Measurements from ENCODE around the gene PRDM10. TPM values are rescaled to one million over a fixed set of nuclear protein-coding genes. Genes with fewer than 3 reads are reported as not detected.

Gene PRDM10
- total and polyA plus RNA-seq, 10 of the 15 experiments (the other 5 are each of a cell fraction or from before 2014, with no cell fraction given), result 0.93 to 6.2 (median 4.1) TPM

GRCh38 chr11:129959687-129960086 is 42.9 kb downstream of the PRDM10 start (continued):
- TF ChIP-seq MEF2A (IDR thresholded peaks at IDR 0.05; ENCODE audit: insufficient read depth, low read depth, low read length), result no peak
- no peak for TF ChIP-seq RAD51 (IDR thresholded peaks at IDR 0.05)
- TF ChIP-seq NRF1 (conservative IDR thresholded peaks at IDR 0.05; ENCODE audit: low read depth, low read length), result no peak
- no peak for TF ChIP-seq IRF3 (IDR thresholded peaks at IDR 0.05)

- ChIA-PET SMC1A (ENCODE audit: uncharacterized antibody, unreplicated experiment) (interaction anchor here (0.8 to 2.0 kb wide), 7 partner anchors 13 to 176 kb away, joined by 3 to 4 read pairs (median 3); no protein-coding TSS in a partner anchor), CTCF (interaction anchor here (0.7 to 1.1 kb wide), 2 partner anchors 37 to 177 kb away, joined by 3 read pairs; no protein-coding TSS in a partner anchor), POLR2A (no interaction called here), RAD21 (ENCODE audit: unreplicated experiment) (interaction anchor here (1.3 kb wide), 1 partner anchor 175 kb away, joined by 3 read pairs; no protein-coding TSS in a partner anchor)
- FAIRE-seq (no peak), ATAC-seq (no peak), DNase-seq (ENCODE audit: low read depth, low spot score) (no peak)
- no peaks in the 10 kb centered on the region for H3K27me3 ChIP-seq (replicated peaks in 1 of 2; ENCODE audit: control insufficient read depth in 2 of 2, insufficient read depth in 2 of 2, low read length in 1 of 2)
- H3K36me3 ChIP-seq (ENCODE audit: control insufficient read depth in 2 of 2, insufficient read depth in 2 of 2, low read length in 1 of 2), result peaks cover 0 to 4% of the 10 kb centered on the region in 2 experiments; a peak in 1 of 4 replicates
- no peak overlapping the region for H3K4me2 ChIP-seq (ENCODE audit: control insufficient read depth, insufficient read depth)
- H3K4me3 ChIP-seq, result no peak overlapping the region
- H3K4me1 ChIP-seq (ENCODE audit: control insufficient read depth, insufficient read depth, low read length), result peaks cover 2% of the 10 kb centered on the region; the same call in 1 of the 2 replicates
- no peak overlapping the region for H3K9ac ChIP-seq (ENCODE audit: control insufficient read depth, insufficient read depth, low read length)
- no peaks in the 10 kb centered on the region for H4K20me1 ChIP-seq (ENCODE audit: control insufficient read depth, insufficient read depth)
- no TSS peak for BruUV-seq (replicated peaks)
- no peaks in the 10 kb centered on the region for H3K79me2 ChIP-seq (ENCODE audit: control insufficient read depth, insufficient read depth, low read length)
- H3K27ac ChIP-seq (ENCODE audit: control insufficient read depth, insufficient read depth), result no peak overlapping the region
- intact Hi-C loops (cut with micrococcal nuclease; ENCODE audit: unreplicated experiment), result no loop called here
- TF ChIP-seq RAD51 (IDR thresholded peaks at IDR 0.05), result no peak
- no peak for TF ChIP-seq ATF2 (IDR thresholded peaks at IDR 0.05; ENCODE audit: low read length)
- no peak for TF ChIP-seq ETV6 (conservative IDR thresholded peaks at IDR 0.05 in 1 of 2, IDR thresholded peaks at IDR 0.05 in 1 of 2; ENCODE audit: borderline replicate concordance in 1 of 2, low read depth in 1 of 2)
- no peak for TF ChIP-seq SREBF1 (IDR thresholded peaks at IDR 0.05; ENCODE audit: low read length)
- TF ChIP-seq SUZ12 (IDR thresholded peaks at IDR 0.05; ENCODE audit: unreplicated experiment), result no peak
- TF ChIP-seq POLR2AphosphoS5 (IDR thresholded peaks at IDR 0.05; ENCODE audit: low read length), result no peak
- TF ChIP-seq CTCF (IDR thresholded peaks at IDR 0.05 in 2 of 3, conservative IDR thresholded peaks at IDR 0.05 in 1 of 3; ENCODE audit: control insufficient read depth in 2 of 3, extremely low read depth in 1 of 3, insufficient read depth in 1 of 3, low read depth in 3 of 3, low read length in 3 of 3), result no peak
- TF ChIP-seq CBFB (IDR thresholded peaks at IDR 0.05; ENCODE audit: low read depth), result no peak
- no peak for TF ChIP-seq SIN3A (IDR thresholded peaks at IDR 0.05; ENCODE audit: low read depth, low read length)
- in situ Hi-C loops (cut with MboI), result no loop called here
- WGBS (ENCODE audit: insufficient coverage, insufficient replicate concordance, low lambda C conversion rate, missing lambda C conversion rate), result 87% methylated on average over 4 of the region's 4 CpGs
- no peaks in the 10 kb centered on the region for H3K9me3 ChIP-seq (replicated peaks; ENCODE audit: control insufficient read depth, insufficient read depth, low read length)
- no peak overlapping the region for H2AFZ ChIP-seq (ENCODE audit: control insufficient read depth, low read depth, low read length)
Observed at GRCh38 chr11:129955282-129955681, 47.4 kb downstream of the PRDM10 start.

Data from GM12878 (cell line).